Liver (tissue), 3 donors: Measurements from ENCODE around the gene CHRNB1.

Experiments used
- GABPA ChIP-seq, 2 donors: IDR thresholded peaks in 1 of 2; conservative IDR thresholded peaks in 1 of 2; 2 replicates each; pipeline ENCODE4 v1.6.1; 2016; ENCODE audit warnings: antibody characterized with exemption in 2 of 2, mild to moderate bottlenecking in 1 of 2, moderate library complexity in 1 of 2
- HNF4A ChIP-seq, 2 donors: conservative IDR thresholded peaks; 2 replicates each; pipeline ENCODE4 v1.6.1; 2016; ENCODE audit warnings: antibody characterized with exemption in 2 of 2, mild to moderate bottlenecking in 2 of 2
- JUND ChIP-seq, 2 donors: IDR thresholded peaks; 2 replicates each; pipeline ENCODE4 v1.6.1; 2016; ENCODE audit warnings: antibody characterized with exemption in 2 of 2
- NR2F2 ChIP-seq: IDR thresholded peaks from 2 replicates; pipeline ENCODE4 v1.6.1; 2016; ENCODE audit warnings: antibody characterized with exemption
- RAD21 ChIP-seq, 2 donors: IDR thresholded peaks; 2 replicates each; pipeline ENCODE4 v1.6.1; 2016; ENCODE audit warnings: antibody characterized with exemption in 2 of 2, mild to moderate bottlenecking in 2 of 2
- SP1 ChIP-seq: IDR thresholded peaks from 2 replicates; pipeline ENCODE4 v1.6.1; 2018; ENCODE audit warnings: antibody characterized with exemption, mild to moderate bottlenecking
- TAF1 ChIP-seq: conservative IDR thresholded peaks from 2 replicates; pipeline ENCODE4 v1.6.1; 2016; ENCODE audit warnings: antibody characterized with exemption, mild to moderate bottlenecking
- YY1 ChIP-seq: IDR thresholded peaks from 2 replicates; pipeline ENCODE4 v1.6.1; 2016; ENCODE audit warnings: antibody characterized with exemption, mild to moderate bottlenecking
- TF ChIP-seq, protein P1 (sequence below): fragments of 150-350 bp; IDR thresholded peaks from 2 replicates; pipeline ENCODE4 v1.5.1; 2017; ENCODE audit warnings: improper control_type of control experiment, low read depth, low read length; ENCODE audit not compliant: missing input control
- TF ChIP-seq, protein P2 (sequence below): IDR thresholded peaks from 2 replicates; pipeline ENCODE4 v1.6.1; 2016; ENCODE audit warnings: antibody characterized with exemption, mild to moderate bottlenecking
- TF ChIP-seq, protein P3 (sequence below): IDR thresholded peaks from 2 replicates; pipeline ENCODE4 v1.6.1; 2016; ENCODE audit warnings: antibody characterized with exemption
- TF ChIP-seq, protein P4 (sequence below): IDR thresholded peaks from 2 replicates; pipeline ENCODE4 v1.6.1; 2016; ENCODE audit warnings: antibody characterized with exemption
- TF ChIP-seq, protein P5 (sequence below): IDR thresholded peaks from 2 replicates; pipeline ENCODE4 v1.6.1; 2016; ENCODE audit warnings: antibody characterized with exemption
- donor health status: healthy.
- donor health status: healthy.

DNA sequence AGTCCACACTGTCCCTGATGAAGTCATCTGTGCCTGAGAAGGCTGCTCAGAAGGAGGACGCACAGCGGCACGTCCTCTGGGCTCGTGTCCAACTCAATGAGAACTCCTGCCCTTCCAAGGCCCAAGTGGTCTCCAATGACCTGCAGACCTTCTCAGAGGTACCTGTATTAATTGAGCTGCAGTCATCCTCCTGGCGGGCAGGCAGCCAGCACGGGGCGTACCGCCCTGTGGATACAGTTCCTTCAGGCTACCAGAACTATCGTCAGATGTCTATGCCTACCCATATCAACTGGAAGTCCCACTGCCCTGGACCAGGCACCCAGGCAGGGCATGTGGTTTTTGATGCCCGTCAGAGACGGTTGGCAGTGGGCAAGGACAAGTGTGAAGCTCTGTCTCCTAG, 12.6 kb upstream of the CHRNB1 start:
- TF ChIP-seq, protein P1, sequence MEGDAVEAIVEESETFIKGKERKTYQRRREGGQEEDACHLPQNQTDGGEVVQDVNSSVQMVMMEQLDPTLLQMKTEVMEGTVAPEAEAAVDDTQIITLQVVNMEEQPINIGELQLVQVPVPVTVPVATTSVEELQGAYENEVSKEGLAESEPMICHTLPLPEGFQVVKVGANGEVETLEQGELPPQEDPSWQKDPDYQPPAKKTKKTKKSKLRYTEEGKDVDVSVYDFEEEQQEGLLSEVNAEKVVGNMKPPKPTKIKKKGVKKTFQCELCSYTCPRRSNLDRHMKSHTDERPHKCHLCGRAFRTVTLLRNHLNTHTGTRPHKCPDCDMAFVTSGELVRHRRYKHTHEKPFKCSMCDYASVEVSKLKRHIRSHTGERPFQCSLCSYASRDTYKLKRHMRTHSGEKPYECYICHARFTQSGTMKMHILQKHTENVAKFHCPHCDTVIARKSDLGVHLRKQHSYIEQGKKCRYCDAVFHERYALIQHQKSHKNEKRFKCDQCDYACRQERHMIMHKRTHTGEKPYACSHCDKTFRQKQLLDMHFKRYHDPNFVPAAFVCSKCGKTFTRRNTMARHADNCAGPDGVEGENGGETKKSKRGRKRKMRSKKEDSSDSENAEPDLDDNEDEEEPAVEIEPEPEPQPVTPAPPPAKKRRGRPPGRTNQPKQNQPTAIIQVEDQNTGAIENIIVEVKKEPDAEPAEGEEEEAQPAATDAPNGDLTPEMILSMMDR = no peak
- TF ChIP-seq RAD21 (IDR thresholded peaks at IDR 0.05) = no peak
- no peak for TF ChIP-seq JUND (IDR thresholded peaks at IDR 0.05)
- no peak for TF ChIP-seq YY1
- TF ChIP-seq, protein P2, sequence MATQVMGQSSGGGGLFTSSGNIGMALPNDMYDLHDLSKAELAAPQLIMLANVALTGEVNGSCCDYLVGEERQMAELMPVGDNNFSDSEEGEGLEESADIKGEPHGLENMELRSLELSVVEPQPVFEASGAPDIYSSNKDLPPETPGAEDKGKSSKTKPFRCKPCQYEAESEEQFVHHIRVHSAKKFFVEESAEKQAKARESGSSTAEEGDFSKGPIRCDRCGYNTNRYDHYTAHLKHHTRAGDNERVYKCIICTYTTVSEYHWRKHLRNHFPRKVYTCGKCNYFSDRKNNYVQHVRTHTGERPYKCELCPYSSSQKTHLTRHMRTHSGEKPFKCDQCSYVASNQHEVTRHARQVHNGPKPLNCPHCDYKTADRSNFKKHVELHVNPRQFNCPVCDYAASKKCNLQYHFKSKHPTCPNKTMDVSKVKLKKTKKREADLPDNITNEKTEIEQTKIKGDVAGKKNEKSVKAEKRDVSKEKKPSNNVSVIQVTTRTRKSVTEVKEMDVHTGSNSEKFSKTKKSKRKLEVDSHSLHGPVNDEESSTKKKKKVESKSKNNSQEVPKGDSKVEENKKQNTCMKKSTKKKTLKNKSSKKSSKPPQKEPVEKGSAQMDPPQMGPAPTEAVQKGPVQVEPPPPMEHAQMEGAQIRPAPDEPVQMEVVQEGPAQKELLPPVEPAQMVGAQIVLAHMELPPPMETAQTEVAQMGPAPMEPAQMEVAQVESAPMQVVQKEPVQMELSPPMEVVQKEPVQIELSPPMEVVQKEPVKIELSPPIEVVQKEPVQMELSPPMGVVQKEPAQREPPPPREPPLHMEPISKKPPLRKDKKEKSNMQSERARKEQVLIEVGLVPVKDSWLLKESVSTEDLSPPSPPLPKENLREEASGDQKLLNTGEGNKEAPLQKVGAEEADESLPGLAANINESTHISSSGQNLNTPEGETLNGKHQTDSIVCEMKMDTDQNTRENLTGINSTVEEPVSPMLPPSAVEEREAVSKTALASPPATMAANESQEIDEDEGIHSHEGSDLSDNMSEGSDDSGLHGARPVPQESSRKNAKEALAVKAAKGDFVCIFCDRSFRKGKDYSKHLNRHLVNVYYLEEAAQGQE = no peak
- no peak for TF ChIP-seq NR2F2
- TF ChIP-seq, protein P3, sequence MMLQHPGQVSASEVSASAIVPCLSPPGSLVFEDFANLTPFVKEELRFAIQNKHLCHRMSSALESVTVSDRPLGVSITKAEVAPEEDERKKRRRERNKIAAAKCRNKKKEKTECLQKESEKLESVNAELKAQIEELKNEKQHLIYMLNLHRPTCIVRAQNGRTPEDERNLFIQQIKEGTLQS = no peak
- no peak for TF ChIP-seq TAF1
- no peak for TF ChIP-seq GABPA (IDR thresholded peaks at IDR 0.05 in 1 of 2, conservative IDR thresholded peaks at IDR 0.05 in 1 of 2)
- TF ChIP-seq, protein P4, sequence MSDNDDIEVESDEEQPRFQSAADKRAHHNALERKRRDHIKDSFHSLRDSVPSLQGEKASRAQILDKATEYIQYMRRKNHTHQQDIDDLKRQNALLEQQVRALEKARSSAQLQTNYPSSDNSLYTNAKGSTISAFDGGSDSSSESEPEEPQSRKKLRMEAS = no peak
- TF ChIP-seq, protein P5, sequence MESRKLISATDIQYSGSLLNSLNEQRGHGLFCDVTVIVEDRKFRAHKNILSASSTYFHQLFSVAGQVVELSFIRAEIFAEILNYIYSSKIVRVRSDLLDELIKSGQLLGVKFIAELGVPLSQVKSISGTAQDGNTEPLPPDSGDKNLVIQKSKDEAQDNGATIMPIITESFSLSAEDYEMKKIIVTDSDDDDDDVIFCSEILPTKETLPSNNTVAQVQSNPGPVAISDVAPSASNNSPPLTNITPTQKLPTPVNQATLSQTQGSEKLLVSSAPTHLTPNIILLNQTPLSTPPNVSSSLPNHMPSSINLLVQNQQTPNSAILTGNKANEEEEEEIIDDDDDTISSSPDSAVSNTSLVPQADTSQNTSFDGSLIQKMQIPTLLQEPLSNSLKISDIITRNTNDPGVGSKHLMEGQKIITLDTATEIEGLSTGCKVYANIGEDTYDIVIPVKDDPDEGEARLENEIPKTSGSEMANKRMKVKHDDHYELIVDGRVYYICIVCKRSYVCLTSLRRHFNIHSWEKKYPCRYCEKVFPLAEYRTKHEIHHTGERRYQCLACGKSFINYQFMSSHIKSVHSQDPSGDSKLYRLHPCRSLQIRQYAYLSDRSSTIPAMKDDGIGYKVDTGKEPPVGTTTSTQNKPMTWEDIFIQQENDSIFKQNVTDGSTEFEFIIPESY = no peak
- TF ChIP-seq SP1 = no peak
- no peak for TF ChIP-seq HNF4A (conservative IDR thresholded peaks at IDR 0.05)
